ENCODE measurements around the gene ZNF487.

GRCh38 chr10:43399320-43400310, 37.3 kb upstream of the ZNF487 start:
- TF ChIP-seq POLR2A (IDR thresholded peaks at IDR 0.05): no peak
- no peak for TF ChIP-seq CTCF (IDR thresholded peaks at IDR 0.05)

All from lower leg skin (tissue), 3 donors.